ENCODE measurements around the gene CDT1.

GRCh38 chr16:88759976-88760350, 43.6 kb upstream of the CDT1 start:
- TF ChIP-seq, protein P1, sequence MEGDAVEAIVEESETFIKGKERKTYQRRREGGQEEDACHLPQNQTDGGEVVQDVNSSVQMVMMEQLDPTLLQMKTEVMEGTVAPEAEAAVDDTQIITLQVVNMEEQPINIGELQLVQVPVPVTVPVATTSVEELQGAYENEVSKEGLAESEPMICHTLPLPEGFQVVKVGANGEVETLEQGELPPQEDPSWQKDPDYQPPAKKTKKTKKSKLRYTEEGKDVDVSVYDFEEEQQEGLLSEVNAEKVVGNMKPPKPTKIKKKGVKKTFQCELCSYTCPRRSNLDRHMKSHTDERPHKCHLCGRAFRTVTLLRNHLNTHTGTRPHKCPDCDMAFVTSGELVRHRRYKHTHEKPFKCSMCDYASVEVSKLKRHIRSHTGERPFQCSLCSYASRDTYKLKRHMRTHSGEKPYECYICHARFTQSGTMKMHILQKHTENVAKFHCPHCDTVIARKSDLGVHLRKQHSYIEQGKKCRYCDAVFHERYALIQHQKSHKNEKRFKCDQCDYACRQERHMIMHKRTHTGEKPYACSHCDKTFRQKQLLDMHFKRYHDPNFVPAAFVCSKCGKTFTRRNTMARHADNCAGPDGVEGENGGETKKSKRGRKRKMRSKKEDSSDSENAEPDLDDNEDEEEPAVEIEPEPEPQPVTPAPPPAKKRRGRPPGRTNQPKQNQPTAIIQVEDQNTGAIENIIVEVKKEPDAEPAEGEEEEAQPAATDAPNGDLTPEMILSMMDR (IDR thresholded peaks at IDR 0.05), result no peak
- TF ChIP-seq MAX (CRISPR knock-in tag; IDR thresholded peaks at IDR 0.05), result no peak
- TF ChIP-seq, protein P2, sequence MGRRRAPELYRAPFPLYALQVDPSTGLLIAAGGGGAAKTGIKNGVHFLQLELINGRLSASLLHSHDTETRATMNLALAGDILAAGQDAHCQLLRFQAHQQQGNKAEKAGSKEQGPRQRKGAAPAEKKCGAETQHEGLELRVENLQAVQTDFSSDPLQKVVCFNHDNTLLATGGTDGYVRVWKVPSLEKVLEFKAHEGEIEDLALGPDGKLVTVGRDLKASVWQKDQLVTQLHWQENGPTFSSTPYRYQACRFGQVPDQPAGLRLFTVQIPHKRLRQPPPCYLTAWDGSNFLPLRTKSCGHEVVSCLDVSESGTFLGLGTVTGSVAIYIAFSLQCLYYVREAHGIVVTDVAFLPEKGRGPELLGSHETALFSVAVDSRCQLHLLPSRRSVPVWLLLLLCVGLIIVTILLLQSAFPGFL (CRISPR knock-in tag; IDR thresholded peaks at IDR 0.05; ENCODE audit: borderline replicate concordance), result no peak
- TF ChIP-seq TCF7 (CRISPR knock-in tag; IDR thresholded peaks at IDR 0.05; ENCODE audit: low read depth), result no peak
- TF ChIP-seq ETV6 (CRISPR knock-in tag; IDR thresholded peaks at IDR 0.05), result no peak
- TF ChIP-seq CREB1 (CRISPR knock-in tag; IDR thresholded peaks at IDR 0.05), result no peak
- TF ChIP-seq, protein P3, sequence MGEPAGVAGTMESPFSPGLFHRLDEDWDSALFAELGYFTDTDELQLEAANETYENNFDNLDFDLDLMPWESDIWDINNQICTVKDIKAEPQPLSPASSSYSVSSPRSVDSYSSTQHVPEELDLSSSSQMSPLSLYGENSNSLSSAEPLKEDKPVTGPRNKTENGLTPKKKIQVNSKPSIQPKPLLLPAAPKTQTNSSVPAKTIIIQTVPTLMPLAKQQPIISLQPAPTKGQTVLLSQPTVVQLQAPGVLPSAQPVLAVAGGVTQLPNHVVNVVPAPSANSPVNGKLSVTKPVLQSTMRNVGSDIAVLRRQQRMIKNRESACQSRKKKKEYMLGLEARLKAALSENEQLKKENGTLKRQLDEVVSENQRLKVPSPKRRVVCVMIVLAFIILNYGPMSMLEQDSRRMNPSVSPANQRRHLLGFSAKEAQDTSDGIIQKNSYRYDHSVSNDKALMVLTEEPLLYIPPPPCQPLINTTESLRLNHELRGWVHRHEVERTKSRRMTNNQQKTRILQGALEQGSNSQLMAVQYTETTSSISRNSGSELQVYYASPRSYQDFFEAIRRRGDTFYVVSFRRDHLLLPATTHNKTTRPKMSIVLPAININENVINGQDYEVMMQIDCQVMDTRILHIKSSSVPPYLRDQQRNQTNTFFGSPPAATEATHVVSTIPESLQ (CRISPR knock-in tag; IDR thresholded peaks at IDR 0.05), result no peak

Measured in WTC11 (cell line).